ENCODE results near the gene MDH2. TPM values are rescaled to one million over a fixed set of nuclear protein-coding genes. Genes with fewer than 3 reads are reported as not detected.
"Not testable (repeated sequence)": the region's sequence is repeated elsewhere in the genome, so short reads cannot be mapped to it uniquely, and the experiment has no call there.

The MDH2 gene
- polyA plus RNA-seq, 6 donors from 2014 or later: 128 to 211 (median 147) TPM

DNA sequence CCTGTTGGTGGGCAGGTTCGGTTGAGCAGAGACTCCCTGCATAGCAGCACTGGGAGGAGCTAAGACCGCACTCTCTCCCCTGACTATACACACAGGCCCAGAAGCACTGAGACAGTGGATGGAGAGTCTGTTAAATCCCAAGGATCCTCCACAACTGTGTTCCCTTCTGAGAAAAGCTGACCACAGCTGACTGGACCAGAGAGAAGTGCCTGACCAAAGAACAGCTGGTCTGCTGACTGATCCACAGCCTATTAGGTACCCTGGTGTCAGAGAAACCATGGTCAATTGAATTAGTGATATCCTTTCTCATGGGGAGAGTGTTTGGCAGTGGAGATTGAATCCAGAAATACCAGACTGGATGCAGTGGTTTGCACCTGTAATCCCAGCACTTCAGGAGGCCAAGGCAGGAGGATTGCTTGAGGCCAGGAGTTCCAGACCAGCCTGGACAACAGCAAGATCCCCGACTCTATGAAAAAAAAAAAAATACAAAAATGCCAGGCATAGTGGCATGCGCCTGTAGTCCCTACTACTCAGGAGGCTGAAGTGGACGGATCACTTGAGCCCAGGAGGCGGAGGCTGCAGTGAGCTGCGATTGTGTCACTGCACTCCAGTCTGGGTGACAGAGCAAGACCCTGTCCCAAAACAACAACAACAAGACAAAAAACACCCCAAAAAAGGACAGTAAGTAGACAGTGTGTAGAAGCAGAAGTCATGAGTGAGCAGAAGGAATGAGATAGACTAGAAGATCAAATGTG, 25.7 kb upstream of the MDH2 start:
- peak overlapping the region in 3 of 8 donors; percentile 4 to 51 (median 33) for H3K4me3 Mint-ChIP-seq
- peak overlapping the region in 3 of 6 donors; percentile 24 to 69 (median 55) for H3K27ac Mint-ChIP-seq

DNA sequence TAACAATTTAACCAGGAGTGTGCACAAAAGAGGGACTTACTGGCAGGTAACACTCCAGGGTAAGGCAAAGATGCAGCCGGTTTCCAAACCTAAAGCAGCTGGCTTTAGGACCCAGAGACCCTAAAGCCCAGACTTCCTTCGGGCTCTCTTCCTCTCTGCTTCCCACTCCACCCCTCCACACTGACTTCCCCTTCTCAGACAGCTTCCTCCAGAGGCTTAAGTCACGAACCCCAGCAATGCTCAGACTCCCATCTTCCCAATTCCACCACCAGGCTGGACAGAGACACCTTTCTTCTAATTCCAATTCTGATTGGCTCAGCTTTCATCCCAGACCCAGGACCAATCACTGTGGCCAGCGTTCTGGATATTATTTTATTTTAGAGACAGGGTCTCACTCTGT, 24.9 kb upstream of the MDH2 start:
- no peaks in the 10 kb centered on the region for H3K27me3 Mint-ChIP-seq
- no peaks in the 10 kb centered on the region for H3K9me3 Mint-ChIP-seq
- peak overlapping the region in 1 of 8 donors; percentile 51 for H3K4me3 Mint-ChIP-seq
- DNase-seq (no peak), ATAC-seq (ENCODE audit: low read depth in 2 of 2) (no peak)
- peaks cover 8 to 12% (median 10%) of the 10 kb centered on the region in 3 donors for H3K4me1 Mint-ChIP-seq
- H3K27ac Mint-ChIP-seq: peak overlapping the region in 4 of 6 donors; percentile 30 to 86 (median 63)
- H3K36me3 Mint-ChIP-seq: peaks cover 19 to 20% of the 10 kb centered on the region in 2 donors

More for the DNA sequence above, 25.7 kb upstream of the MDH2 start:
- DNase-seq (no peak), ATAC-seq (ENCODE audit: low read depth in 2 of 2) (no peak)
- Mint-ChIP-seq H3K27me3 (no peaks in the 10 kb centered on the region), H3K4me1 (peaks cover 8 to 12% (median 10%) of the 10 kb centered on the region in 3 donors), H3K9me3 (no peaks in the 10 kb centered on the region), H3K36me3 (peaks cover 21 to 24% of the 10 kb centered on the region in 2 donors)

GRCh38 chr7:76029682-76030081, 18.2 kb upstream of the MDH2 start:
- not testable (repeated sequence) for H3K27me3 Mint-ChIP-seq; H3K27ac Mint-ChIP-seq; ATAC-seq (ENCODE audit: low read depth in 2 of 2); H3K4me1 Mint-ChIP-seq; H3K9me3 Mint-ChIP-seq; DNase-seq; H3K4me3 Mint-ChIP-seq
- H3K36me3 Mint-ChIP-seq: peaks cover 4 to 12% of the 10 kb centered on the region in 2 donors

DNA sequence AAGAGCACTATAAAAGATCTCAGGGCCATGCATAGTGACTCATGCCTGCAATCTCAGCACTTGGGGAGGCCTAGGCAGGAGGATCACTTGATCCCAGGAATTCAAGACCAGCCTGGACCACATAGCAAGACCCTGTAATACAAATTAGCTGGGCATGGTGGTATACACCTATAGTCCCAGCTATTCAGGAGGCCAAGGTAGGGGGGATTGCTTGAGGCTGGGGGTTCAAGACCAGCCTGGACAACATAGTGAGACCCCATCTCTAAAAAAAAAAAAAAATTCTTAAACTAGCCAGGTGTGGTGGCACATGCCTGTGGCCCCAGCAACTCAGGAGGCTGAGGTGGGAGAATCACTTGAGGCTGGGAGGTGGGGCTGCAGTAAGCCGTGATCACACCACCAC, 15.9 kb upstream of the MDH2 start:
- H3K4me3 Mint-ChIP-seq: no peak overlapping the region
- DNase-seq: no peak
- no peak for ATAC-seq (ENCODE audit: low read depth in 2 of 2)
- H3K27me3 Mint-ChIP-seq: no peaks in the 10 kb centered on the region
- H3K9me3 Mint-ChIP-seq: peaks cover 0 to 4% (median 0%) of the 10 kb centered on the region in 7 donors
- H3K27ac Mint-ChIP-seq: no peak overlapping the region
- peaks cover 0 to 9% (median 9%) of the 10 kb centered on the region in 3 donors for H3K4me1 Mint-ChIP-seq
- peaks cover 0 to 4% of the 10 kb centered on the region in 2 donors for H3K36me3 Mint-ChIP-seq

DNA sequence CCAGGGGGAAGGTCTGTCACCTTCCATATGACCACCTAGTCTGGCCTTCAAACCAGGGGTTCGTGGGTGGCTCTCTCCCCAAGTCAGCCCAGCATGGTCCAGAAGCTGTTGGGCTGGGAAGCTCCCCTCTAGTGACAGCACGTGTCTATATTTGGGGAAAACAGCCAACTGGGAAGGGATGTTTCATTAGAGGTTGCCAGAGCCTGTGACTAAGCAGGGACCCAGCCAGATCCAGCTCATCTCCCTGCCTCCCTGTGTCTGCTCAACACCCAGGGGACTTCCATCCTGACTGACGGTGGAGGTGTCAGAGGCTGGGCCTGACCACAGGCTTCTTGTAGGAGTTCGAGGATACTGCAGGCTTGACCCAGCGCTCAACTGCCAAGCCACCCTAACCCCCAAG, 10.6 kb upstream of the MDH2 start:
- DNase-seq: no peak
- no peak for ATAC-seq (ENCODE audit: low read depth in 2 of 2)
- H3K27ac Mint-ChIP-seq: no peak overlapping the region
- H3K27me3 Mint-ChIP-seq: no peaks in the 10 kb centered on the region
- peaks cover 7 to 16% (median 9%) of the 10 kb centered on the region in 3 donors for H3K4me1 Mint-ChIP-seq
- H3K9me3 Mint-ChIP-seq: peaks cover 0 to 4% (median 0%) of the 10 kb centered on the region in 7 donors
- H3K4me3 Mint-ChIP-seq: no peak overlapping the region
- no peaks in the 10 kb centered on the region for H3K36me3 Mint-ChIP-seq

- Mint-ChIP-seq H3K4me3 (no peak overlapping the region), H3K36me3 (peaks cover 0 to 6% of the 10 kb centered on the region in 2 donors), H3K27ac (peak overlapping the region in 3 of 6 donors; percentile 24 to 72 (median 69)), H3K4me1 (peaks cover 16 to 17% (median 17%) of the 10 kb centered on the region in 3 donors), H3K27me3 (no peaks in the 10 kb centered on the region), H3K9me3 (peaks cover 0 to under 1% (median 0%) of the 10 kb centered on the region in 7 donors)
- DNase-seq (no peak), ATAC-seq (ENCODE audit: low read depth in 2 of 2) (no peak)
Observed at GRCh38 chr7:76040126-76040525, 7.8 kb upstream of the MDH2 start.

DNA sequence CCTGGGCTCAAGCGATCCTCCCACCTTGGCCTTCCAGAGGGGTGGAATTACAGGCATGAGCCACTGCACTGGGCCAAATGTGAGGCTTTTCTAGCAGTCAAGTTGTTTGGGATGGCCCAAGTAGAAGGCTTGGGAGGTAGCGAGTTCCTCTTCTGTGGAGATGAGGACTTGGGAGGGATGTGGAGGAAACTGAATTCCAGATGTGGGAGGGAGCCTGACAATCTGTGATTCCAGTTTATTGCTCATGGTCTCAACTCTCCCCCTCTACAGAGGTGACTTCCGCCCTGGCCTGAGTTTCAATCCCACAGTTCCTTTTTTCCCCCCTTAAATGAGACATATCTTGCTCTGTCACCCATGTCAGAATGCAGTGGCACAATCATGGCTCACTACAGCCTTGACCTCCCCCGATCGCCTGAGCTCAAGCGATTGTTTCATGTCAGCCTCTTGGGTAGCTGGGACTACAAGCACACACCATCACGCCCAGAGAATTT, 3.5 kb upstream of the MDH2 start:
- DNase-seq: no peak
- Mint-ChIP-seq H3K27ac (peak overlapping the region in 2 of 6 donors; percentile 6 to 72), H3K9me3 (no peaks in the 10 kb centered on the region), H3K27me3 (no peaks in the 10 kb centered on the region), H3K4me3 (peak overlapping the region in 4 of 8 donors; percentile 1 to 81 (median 58)), H3K4me1 (peaks cover 26 to 38% (median 29%) of the 10 kb centered on the region in 3 donors), H3K36me3 (peaks cover 0 to 7% of the 10 kb centered on the region in 2 donors)
- ATAC-seq (ENCODE audit: low read depth in 2 of 2): no peak

GRCh38 chr7:76047305-76047810, 548 bp upstream of the MDH2 start:
- peak; percentile 6 to 18 for ATAC-seq (ENCODE audit: low read depth in 2 of 2)
- Mint-ChIP-seq H3K4me1 (peaks cover 31 to 54% (median 43%) of the 10 kb centered on the region in 3 donors), H3K4me3 (peak overlapping the region; percentile 94 to 99 (median 98)), H3K9me3 (no peaks in the 10 kb centered on the region), H3K36me3 (peaks cover 0 to 7% of the 10 kb centered on the region in 2 donors), H3K27ac (peak overlapping the region; percentile 95 to 99 (median 98)), H3K27me3 (no peaks in the 10 kb centered on the region)
- peak; percentile 7 for DNase-seq

DNA sequence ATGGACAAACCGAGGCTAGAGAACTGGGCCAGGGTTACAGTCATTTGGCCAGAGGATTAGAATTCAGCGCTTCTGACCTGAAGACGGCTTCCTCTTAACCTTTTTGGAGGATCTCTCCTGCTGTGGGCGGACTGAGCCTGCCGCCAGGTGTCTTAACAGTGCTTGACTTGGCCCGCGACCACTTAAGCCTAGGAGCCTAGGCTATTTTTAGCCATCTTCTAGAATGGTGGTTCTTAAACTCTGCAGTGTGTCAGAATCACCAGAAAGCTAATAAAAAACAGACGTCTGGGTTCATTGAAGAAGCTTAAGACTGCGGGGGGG, 722 bp downstream of the MDH2 start:
- peaks cover 32 to 57% (median 43%) of the 10 kb centered on the region in 3 donors for H3K4me1 Mint-ChIP-seq

DNA sequence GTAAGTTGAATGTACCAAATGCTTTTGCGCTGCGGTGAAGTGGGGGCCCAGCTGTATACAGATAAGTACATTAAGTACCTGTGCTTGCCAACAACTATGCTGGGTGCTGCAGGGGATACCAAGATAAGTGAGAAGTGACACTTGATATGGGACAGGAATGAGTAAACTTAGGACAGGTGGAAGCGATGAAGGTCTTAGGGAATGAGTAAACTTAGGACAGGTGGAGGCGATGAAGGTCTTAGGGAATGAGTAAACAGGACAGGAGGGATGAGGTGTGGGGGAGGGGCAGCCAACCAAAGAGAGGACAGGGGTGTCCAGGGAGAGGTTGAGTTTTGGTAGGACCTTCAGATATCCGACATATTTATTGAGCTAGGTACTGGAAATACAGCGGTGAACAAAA, 1.4 kb downstream of the MDH2 start:
- Mint-ChIP-seq H3K27ac (peak overlapping the region in 3 of 6 donors; percentile 85 to 95 (median 95)), H3K36me3 (peaks cover 0 to 7% of the 10 kb centered on the region in 2 donors), H3K27me3 (no peaks in the 10 kb centered on the region), H3K9me3 (no peaks in the 10 kb centered on the region), H3K4me1 (peaks cover 32 to 57% (median 42%) of the 10 kb centered on the region in 3 donors), H3K4me3 (peak overlapping the region in 6 of 8 donors; percentile 16 to 99 (median 90))
- ATAC-seq (ENCODE audit: low read depth in 2 of 2) (no peak), DNase-seq (no peak)

More for the DNA sequence above, 722 bp downstream of the MDH2 start:
- H3K36me3 Mint-ChIP-seq: peaks cover 0 to 7% of the 10 kb centered on the region in 2 donors
- H3K27ac Mint-ChIP-seq: peak overlapping the region; percentile 90 to 99 (median 95)
- peak overlapping the region; percentile 94 to 99 (median 98) for H3K4me3 Mint-ChIP-seq
- DNase-seq (no peak), ATAC-seq (ENCODE audit: low read depth in 2 of 2) (peak; percentile 38 to 39)
- no peaks in the 10 kb centered on the region for H3K27me3 Mint-ChIP-seq
- no peaks in the 10 kb centered on the region for H3K9me3 Mint-ChIP-seq

- ATAC-seq (ENCODE audit: low read depth in 2 of 2) (no peak), DNase-seq (no peak)
- Mint-ChIP-seq H3K9me3 (no peaks in the 10 kb centered on the region), H3K27me3 (no peaks in the 10 kb centered on the region), H3K4me3 (peak overlapping the region in 3 of 8 donors; percentile 11 to 80 (median 50)), H3K27ac (peak overlapping the region in 4 of 6 donors; percentile 11 to 83 (median 32)), H3K4me1 (peaks cover 26 to 49% (median 31%) of the 10 kb centered on the region in 3 donors), H3K36me3 (no peaks in the 10 kb centered on the region)
Observed at GRCh38 chr7:76050545-76050944, 2.6 kb downstream of the MDH2 start.

DNA sequence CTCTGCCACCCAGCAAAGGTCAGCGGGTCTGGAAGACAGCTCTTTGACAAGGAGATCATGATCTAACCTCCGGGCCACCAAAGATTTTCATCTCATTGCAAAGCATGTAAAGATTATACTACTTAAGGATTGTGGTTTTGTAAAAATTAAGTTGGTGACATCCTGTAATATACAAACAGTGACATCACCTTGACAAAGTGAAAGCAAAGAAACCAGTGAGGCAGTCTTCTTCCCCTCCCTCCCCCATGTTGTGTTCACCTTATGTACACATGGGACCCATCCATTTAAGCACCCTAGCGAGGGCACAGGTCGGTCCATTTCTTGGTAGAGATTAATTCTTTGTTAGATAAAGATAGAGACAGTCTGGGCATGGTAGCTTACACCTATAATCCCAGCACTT, 3.9 kb downstream of the MDH2 start:
- ATAC-seq (ENCODE audit: low read depth in 2 of 2) (no peak), DNase-seq (no peak)

DNA sequence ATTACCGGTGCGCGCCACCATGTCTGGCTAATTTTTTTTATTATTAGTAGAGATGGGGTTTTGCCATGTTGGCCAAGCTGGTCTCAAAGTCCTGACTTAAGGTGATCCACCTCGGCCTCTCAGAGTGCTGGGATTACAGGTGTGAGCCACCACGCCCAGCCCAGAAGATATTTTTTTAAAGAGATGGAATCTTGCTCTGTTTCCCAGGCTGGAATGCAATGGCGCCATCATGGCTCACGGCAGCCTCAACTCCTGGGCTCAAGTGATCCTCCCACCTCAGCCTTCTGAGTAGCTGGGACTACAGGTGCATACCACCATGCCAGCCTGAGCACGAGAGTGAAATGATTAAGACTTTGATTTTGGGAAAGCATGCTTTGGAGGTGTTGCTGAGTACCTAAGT, 4.8 kb downstream of the MDH2 start:
- Mint-ChIP-seq H3K27ac (peak overlapping the region in 1 of 6 donors; percentile 59), H3K4me1 (peaks cover 26 to 39% (median 31%) of the 10 kb centered on the region in 3 donors)
- not testable (repeated sequence) for H3K27me3 Mint-ChIP-seq; ATAC-seq (ENCODE audit: low read depth in 2 of 2); H3K9me3 Mint-ChIP-seq; DNase-seq; H3K4me3 Mint-ChIP-seq; H3K36me3 Mint-ChIP-seq

More for the DNA sequence above, 3.9 kb downstream of the MDH2 start:
- H3K36me3 Mint-ChIP-seq: no peaks in the 10 kb centered on the region
- no peak overlapping the region for H3K4me3 Mint-ChIP-seq
- peak overlapping the region in 3 of 6 donors; percentile 16 to 63 (median 44) for H3K27ac Mint-ChIP-seq
- H3K27me3 Mint-ChIP-seq: no peaks in the 10 kb centered on the region
- H3K9me3 Mint-ChIP-seq: no peaks in the 10 kb centered on the region
- peaks cover 26 to 41% (median 31%) of the 10 kb centered on the region in 3 donors for H3K4me1 Mint-ChIP-seq

Measured in naive B cell (primary cell).